ENCODE measurements around the gene IKZF1.

GRCh38 chr7:50265968-50266634 lies 38.4 kb upstream of the IKZF1 start:
- TF ChIP-seq, protein P1, sequence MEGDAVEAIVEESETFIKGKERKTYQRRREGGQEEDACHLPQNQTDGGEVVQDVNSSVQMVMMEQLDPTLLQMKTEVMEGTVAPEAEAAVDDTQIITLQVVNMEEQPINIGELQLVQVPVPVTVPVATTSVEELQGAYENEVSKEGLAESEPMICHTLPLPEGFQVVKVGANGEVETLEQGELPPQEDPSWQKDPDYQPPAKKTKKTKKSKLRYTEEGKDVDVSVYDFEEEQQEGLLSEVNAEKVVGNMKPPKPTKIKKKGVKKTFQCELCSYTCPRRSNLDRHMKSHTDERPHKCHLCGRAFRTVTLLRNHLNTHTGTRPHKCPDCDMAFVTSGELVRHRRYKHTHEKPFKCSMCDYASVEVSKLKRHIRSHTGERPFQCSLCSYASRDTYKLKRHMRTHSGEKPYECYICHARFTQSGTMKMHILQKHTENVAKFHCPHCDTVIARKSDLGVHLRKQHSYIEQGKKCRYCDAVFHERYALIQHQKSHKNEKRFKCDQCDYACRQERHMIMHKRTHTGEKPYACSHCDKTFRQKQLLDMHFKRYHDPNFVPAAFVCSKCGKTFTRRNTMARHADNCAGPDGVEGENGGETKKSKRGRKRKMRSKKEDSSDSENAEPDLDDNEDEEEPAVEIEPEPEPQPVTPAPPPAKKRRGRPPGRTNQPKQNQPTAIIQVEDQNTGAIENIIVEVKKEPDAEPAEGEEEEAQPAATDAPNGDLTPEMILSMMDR (conservative IDR thresholded peaks at IDR 0.05; ENCODE audit: low read length), result no peak
- TF ChIP-seq EZH2phosphoT487 (IDR thresholded peaks at IDR 0.05; ENCODE audit: borderline replicate concordance), result no peak

Data from Loucy (cell line).